H9 (cell line): ENCODE measurements around the gene LRP1. TPM values are rescaled to one million over a fixed set of nuclear protein-coding genes. Genes with fewer than 3 reads are reported as not detected.

Source experiments
- DNase-seq: peaks from one replicate; pipeline ENCODE4 v3.0.0-alpha.2; 2017
- H2AFZ ChIP-seq: one replicate; pipeline ENCODE4 v1.6.1; 2013; ENCODE audit warnings: mild to moderate bottlenecking, low read length, control low read depth, moderate library complexity
- H2AK5ac ChIP-seq: 2 replicates; pipeline ENCODE4 v1.6.1; 2013; ENCODE audit warnings: low read length, control low read depth, mixed read lengths; ENCODE audit not compliant: insufficient read length
- H2BK120ac ChIP-seq: one replicate; pipeline ENCODE4 v1.6.1; 2013; ENCODE audit warnings: low read depth, mild to moderate bottlenecking, low read length, control low read depth, inconsistent platforms; ENCODE audit not compliant: poor library complexity, severe bottlenecking
- H2BK12ac ChIP-seq: 2 replicates; pipeline ENCODE4 v1.6.1; 2013; ENCODE audit warnings: low read length, control low read depth, mixed read lengths, low read depth; ENCODE audit not compliant: insufficient read length
- H2BK15ac ChIP-seq: 2 replicates; pipeline ENCODE4 v1.6.1; 2013; ENCODE audit warnings: low read depth, low read length, control low read depth
- H2BK20ac ChIP-seq: one replicate; pipeline ENCODE4 v1.6.1; 2013; ENCODE audit warnings: low read depth, mild to moderate bottlenecking, low read length, control low read depth, inconsistent platforms; ENCODE audit not compliant: poor library complexity, severe bottlenecking
- H2BK5ac ChIP-seq: 2 replicates; pipeline ENCODE4 v1.6.1; 2013; ENCODE audit warnings: low read length, control low read depth, mixed read lengths; ENCODE audit not compliant: insufficient read length
- H3K14ac ChIP-seq: 2 replicates; pipeline ENCODE4 v1.6.1; 2013; ENCODE audit warnings: low read length, control low read depth; ENCODE audit not compliant: insufficient read depth
- H3K18ac ChIP-seq: 2 replicates; pipeline ENCODE4 v1.6.1; 2013; ENCODE audit warnings: low read depth, mild to moderate bottlenecking, mixed read lengths, low read length, control low read depth; ENCODE audit not compliant: insufficient read length
- H3K23ac ChIP-seq: 2 replicates; pipeline ENCODE4 v1.6.1; 2013; ENCODE audit warnings: low read length, control low read depth, mixed read lengths, low read depth; ENCODE audit not compliant: insufficient read length
- H3K23me2 ChIP-seq: 2 replicates; pipeline ENCODE4 v1.6.1; 2013; ENCODE audit warnings: low read depth, mild to moderate bottlenecking, mixed read lengths, low read length, control low read depth; ENCODE audit not compliant: insufficient read length, poor library complexity, severe bottlenecking
- H3K27ac ChIP-seq: 2 replicates; pipeline ENCODE4 v1.5.1; 2013; ENCODE audit warnings: low read length, control low read depth, mixed read lengths, low read depth; ENCODE audit not compliant: insufficient read length
- H3K27me3 ChIP-seq: 2 replicates; pipeline ENCODE4 v1.6.1; 2013; ENCODE audit warnings: low read length, control low read depth, inconsistent platforms; ENCODE audit not compliant: insufficient read depth
- H3K4ac ChIP-seq: 2 replicates; pipeline ENCODE4 v1.6.1; 2013; ENCODE audit warnings: low read depth, mild to moderate bottlenecking, control low read depth, inconsistent platforms, low read length, moderate library complexity
- H3K4me1 ChIP-seq: 2 replicates; pipeline ENCODE4 v1.6.1; 2013; ENCODE audit warnings: low read length, control low read depth, inconsistent platforms; ENCODE audit not compliant: insufficient read depth
- H3K4me2 ChIP-seq: 2 replicates; pipeline ENCODE4 v1.6.1; 2013; ENCODE audit warnings: low read length, control low read depth, mixed read lengths; ENCODE audit not compliant: insufficient read length, insufficient read depth
- H3K56ac ChIP-seq: 2 replicates; pipeline ENCODE4 v1.6.1; 2013; ENCODE audit warnings: low read depth, mild to moderate bottlenecking, mixed read lengths, low read length, control low read depth; ENCODE audit not compliant: insufficient read length
- H3K79me1 ChIP-seq: 2 replicates; pipeline ENCODE4 v1.6.1; 2013; ENCODE audit warnings: low read depth, mild to moderate bottlenecking, moderate library complexity, low read length, control low read depth, inconsistent platforms; ENCODE audit not compliant: insufficient read depth, poor library complexity, severe bottlenecking
- H3K79me2 ChIP-seq: 2 replicates; pipeline ENCODE4 v1.6.1; 2013; ENCODE audit warnings: low read length, control low read depth, inconsistent platforms; ENCODE audit not compliant: insufficient read depth
- H3K9ac ChIP-seq: 2 replicates; pipeline ENCODE4 v1.6.1; 2013; ENCODE audit warnings: low read length, control low read depth, mixed read lengths; ENCODE audit not compliant: insufficient read length; ENCODE audit errors: extremely low read depth
- H3K9me3 ChIP-seq: one replicate; pipeline ENCODE4 v1.6.1; 2013; ENCODE audit warnings: low read depth, low read length, inconsistent platforms; ENCODE audit not compliant: control insufficient read depth
- H3T11ph ChIP-seq: one replicate; pipeline ENCODE4 v1.6.1; 2013; ENCODE audit warnings: mild to moderate bottlenecking, low read length, control low read depth, inconsistent platforms
- H4K20me1 ChIP-seq: one replicate; pipeline ENCODE4 v1.6.1; 2013; ENCODE audit not compliant: control insufficient read depth, insufficient read length, insufficient read depth
- H4K5ac ChIP-seq: 2 replicates; pipeline ENCODE4 v1.6.1; 2013; ENCODE audit warnings: low read depth, mild to moderate bottlenecking, mixed read lengths, low read length, control low read depth; ENCODE audit not compliant: insufficient read length
- H4K8ac ChIP-seq: replicated peaks from 2 replicates; pipeline ENCODE4 v1.6.1; 2013; ENCODE audit warnings: low read length, control low read depth, mixed read lengths, low read depth; ENCODE audit not compliant: insufficient read length
- H4K91ac ChIP-seq: 2 replicates; pipeline ENCODE4 v1.6.1; 2013; ENCODE audit warnings: low read depth, mild to moderate bottlenecking, moderate library complexity, mixed read lengths, low read length, control low read depth; ENCODE audit not compliant: insufficient read length
- H3K27ac Mint-ChIP-seq, 3 experiments: 2 replicates in 2 of 3; 3 replicates in 1 of 3; pipeline ENCODE4 v1.8.0; 2020 to 2021; ENCODE audit warnings: mixed read lengths in 3 of 3, mild to moderate bottlenecking in 1 of 3, moderate library complexity in 1 of 3
- H3K27me3 Mint-ChIP-seq: 2 replicates; pipeline ENCODE4 v1.8.0; 2021; ENCODE audit warnings: low read depth, mild to moderate bottlenecking, moderate library complexity, mixed read lengths
- H3K36me3 Mint-ChIP-seq, 3 experiments: 2 replicates in 2 of 3; 3 replicates in 1 of 3; pipeline ENCODE4 v1.8.0; 2020 to 2021; ENCODE audit warnings: low read depth in 3 of 3, mixed read lengths in 3 of 3; ENCODE audit not compliant: insufficient read depth in 1 of 3
- H3K4me1 Mint-ChIP-seq, 2 experiments: 2 replicates each; pipeline ENCODE4 v1.8.0; 2020; ENCODE audit warnings: mixed read lengths in 2 of 2
- H3K4me3 Mint-ChIP-seq, 2 experiments: 2 replicates in 1 of 2; 3 replicates in 1 of 2; pipeline ENCODE4 v1.8.0; 2020 to 2021; ENCODE audit warnings: mild to moderate bottlenecking in 2 of 2, mixed read lengths in 2 of 2, moderate library complexity in 1 of 2
- H3K9me3 Mint-ChIP-seq, 2 experiments: 2 replicates in 1 of 2; 3 replicates in 1 of 2; pipeline ENCODE4 v1.8.0; 2020; ENCODE audit warnings: mild to moderate bottlenecking in 2 of 2, mixed read lengths in 2 of 2, moderate library complexity in 1 of 2
- CTCF ChIP-seq: fragments of 200-600 bp; sonication (generic); conservative IDR thresholded peaks from 3 replicates; pipeline ENCODE4 v1.8.0; 2021; ENCODE audit warnings: antibody characterized with exemption, mild to moderate bottlenecking
- WGBS: extraction: QIAGEN DNeasy Blood & Tissue Kit; methylation state at CpG from one replicate; pipeline ENCODE4 v1.1.7; 2013; ENCODE audit warnings: missing lambda C conversion rate, low lambda C conversion rate, mixed read lengths; ENCODE audit not compliant: insufficient read length; ENCODE audit errors: extremely low coverage; 5-methylcytosine and 5-hydroxymethylcytosine counted together
- total RNA-seq: library from RNA; stranded (reverse); gene quantifications from 2 replicates; pipeline ENCODE4 v1.2.1, GENCODE V29; 2021

The LRP1 gene
- total RNA-seq, 1 experiment from 2014 or later: 115 TPM

GRCh38 chr12:57185403-57185802, 57.1 kb downstream of the LRP1 start:
- Mint-ChIP-seq H3K27ac (no peak overlapping the region), H3K4me3 (no peak overlapping the region), H3K4me1 (peaks cover 4 to 5% of the 10 kb centered on the region in 2 experiments), H3K9me3 (no peaks in the 10 kb centered on the region), H3K36me3 (peaks cover 55 to 92% (median 87%) of the 10 kb centered on the region in 3 experiments), H3K27me3 (no peaks in the 10 kb centered on the region)
- no peak overlapping the region for H2BK5ac ChIP-seq
- H2BK20ac ChIP-seq: no peak overlapping the region
- no peak overlapping the region for H3K27ac ChIP-seq
- no peak overlapping the region for H4K91ac ChIP-seq
- H3K79me1 ChIP-seq: no peaks in the 10 kb centered on the region
- H3K9ac ChIP-seq: no peak overlapping the region
- H3K23me2 ChIP-seq: no peaks in the 10 kb centered on the region
- H3K4ac ChIP-seq: no peak overlapping the region
- no peak overlapping the region for H2BK15ac ChIP-seq
- no peak overlapping the region for H2AK5ac ChIP-seq
- H3K4me2 ChIP-seq: no peak overlapping the region
- no peak overlapping the region for H2BK12ac ChIP-seq
- no peak overlapping the region for H3K23ac ChIP-seq
- H3K27me3 ChIP-seq: no peaks in the 10 kb centered on the region
- no peak for DNase-seq
- no peak overlapping the region for H2BK120ac ChIP-seq
- H4K20me1 ChIP-seq: no peaks in the 10 kb centered on the region
- H2AFZ ChIP-seq: no peak overlapping the region
- H3K79me2 ChIP-seq: no peaks in the 10 kb centered on the region
- H4K5ac ChIP-seq: no peak overlapping the region
- H3K4me1 ChIP-seq: no peaks in the 10 kb centered on the region
- H3K18ac ChIP-seq: no peak overlapping the region
- TF ChIP-seq CTCF: no peak
- no CpG with 5 or more reads among the region's 25 CpGs for WGBS
- H3T11ph ChIP-seq: no peak overlapping the region
- no peaks in the 10 kb centered on the region for H3K9me3 ChIP-seq
- H3K56ac ChIP-seq: no peak overlapping the region
- H3K14ac ChIP-seq: no peak overlapping the region
- H4K8ac ChIP-seq: no peak overlapping the region
